Retinal pigment epithelial cell (primary cell): ENCODE measurements around the gene KANK4.

ENCODE experiments used
- DNase-seq: peaks from one replicate; pipeline ENCODE4 v3.0.0-alpha.2; 2010; ENCODE audit warnings: low read depth
- H3K4me3 ChIP-seq: 2 replicates; pipeline ENCODE4 v1.5.1; 2011; ENCODE audit warnings: mild to moderate bottlenecking, low read length, control low read depth, moderate library complexity
- TF ChIP-seq, protein P1 (sequence below): conservative IDR thresholded peaks from 2 replicates; pipeline ENCODE4 v1.5.1; 2011; ENCODE audit warnings: low read depth, low read length, control low read depth, inconsistent platforms

The KANK4 gene

DNA sequence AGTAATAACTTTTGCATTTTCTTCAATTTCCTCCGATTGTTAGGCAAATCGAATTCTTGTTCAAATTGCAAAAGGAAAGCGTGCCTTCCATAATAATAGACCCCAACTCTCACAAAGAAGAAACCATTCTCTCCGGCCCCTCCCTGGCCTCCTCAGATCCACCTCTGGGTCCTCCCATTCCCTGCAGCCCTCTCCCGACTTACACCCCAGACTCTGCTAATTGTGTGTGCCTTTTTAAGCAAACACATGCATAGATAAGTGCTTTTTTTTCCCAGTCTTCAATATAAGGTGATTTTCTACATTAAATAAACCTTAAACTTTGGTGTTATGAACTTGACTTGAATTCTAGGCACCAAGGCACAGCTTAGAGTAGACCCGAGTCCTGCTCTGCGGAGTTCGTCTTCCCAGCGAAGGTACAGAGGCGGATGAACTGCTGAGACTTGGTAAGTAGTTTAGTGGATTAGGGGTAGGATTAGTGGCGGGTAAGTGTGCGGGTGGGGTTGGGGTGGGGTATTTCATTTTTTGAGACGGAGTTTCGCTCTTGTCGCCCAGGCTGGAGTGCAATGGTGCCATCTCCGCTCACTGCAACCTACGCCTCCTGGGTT lies 123.0 kb downstream of the KANK4 start:
- TF ChIP-seq, protein P1, sequence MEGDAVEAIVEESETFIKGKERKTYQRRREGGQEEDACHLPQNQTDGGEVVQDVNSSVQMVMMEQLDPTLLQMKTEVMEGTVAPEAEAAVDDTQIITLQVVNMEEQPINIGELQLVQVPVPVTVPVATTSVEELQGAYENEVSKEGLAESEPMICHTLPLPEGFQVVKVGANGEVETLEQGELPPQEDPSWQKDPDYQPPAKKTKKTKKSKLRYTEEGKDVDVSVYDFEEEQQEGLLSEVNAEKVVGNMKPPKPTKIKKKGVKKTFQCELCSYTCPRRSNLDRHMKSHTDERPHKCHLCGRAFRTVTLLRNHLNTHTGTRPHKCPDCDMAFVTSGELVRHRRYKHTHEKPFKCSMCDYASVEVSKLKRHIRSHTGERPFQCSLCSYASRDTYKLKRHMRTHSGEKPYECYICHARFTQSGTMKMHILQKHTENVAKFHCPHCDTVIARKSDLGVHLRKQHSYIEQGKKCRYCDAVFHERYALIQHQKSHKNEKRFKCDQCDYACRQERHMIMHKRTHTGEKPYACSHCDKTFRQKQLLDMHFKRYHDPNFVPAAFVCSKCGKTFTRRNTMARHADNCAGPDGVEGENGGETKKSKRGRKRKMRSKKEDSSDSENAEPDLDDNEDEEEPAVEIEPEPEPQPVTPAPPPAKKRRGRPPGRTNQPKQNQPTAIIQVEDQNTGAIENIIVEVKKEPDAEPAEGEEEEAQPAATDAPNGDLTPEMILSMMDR: no peak
- no peak for DNase-seq
- no peak overlapping the region for H3K4me3 ChIP-seq

GRCh38 chr1:62194651-62195544 lies 124.3 kb downstream of the KANK4 start, which contains the start of gene L1TD1:
TSS of gene L1TD1 (plus strand) at chr1:62194849. CDS start at chr1:62206629, 11,780 bp downstream.
- peak within 1 kb of the TSS; percentile 1 for H3K4me3 ChIP-seq
- DNase-seq: no peak
- TF ChIP-seq, protein P1: no peak

GRCh38 chr1:62188111-62188510 lies 131.1 kb downstream of the KANK4 start:
- DNase-seq: no peak
- no peak overlapping the region for H3K4me3 ChIP-seq
- TF ChIP-seq, protein P1: no peak

DNA sequence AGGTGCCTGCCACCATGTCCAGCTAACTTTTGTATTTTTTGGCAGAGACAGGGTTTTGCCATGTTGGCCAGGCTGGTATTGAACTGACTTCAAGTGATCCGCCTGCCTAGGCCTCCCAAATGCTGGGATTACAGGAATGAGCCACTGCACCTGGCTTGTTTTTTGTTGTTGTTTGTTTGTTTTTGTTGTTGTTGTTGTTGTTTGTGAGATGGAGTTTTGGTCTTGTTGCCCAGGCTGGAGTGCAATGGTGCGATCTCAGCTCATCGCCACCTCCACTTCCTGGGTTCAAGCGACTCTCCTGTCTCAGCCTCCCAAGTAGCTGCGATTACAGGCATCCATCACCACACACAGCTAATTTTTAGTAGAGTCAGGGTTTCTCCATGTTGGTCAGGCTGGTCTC lies 131.7 kb downstream of the KANK4 start:
- TF ChIP-seq, protein P1: no peak
- no peak overlapping the region for H3K4me3 ChIP-seq
- DNase-seq: no peak
